Bone marrow (tissue), 2 donors: ENCODE results near the gene CNDP2.
"Not testable (repeated sequence)": the region's sequence is repeated elsewhere in the genome, so short reads cannot be mapped to it uniquely, and the experiment has no call there.

Experiments
- DNase-seq, 2 donors: peaks; one replicate each; lab custom pipeline; 2025; lab: John Stamatoyannopoulos, UW

The CNDP2 gene

GRCh38 chr18:74500372-74500771, 4.2 kb downstream of the CNDP2 start:
- DNase-seq = no peak

GRCh38 chr18:74500774-74501173, 4.6 kb downstream of the CNDP2 start:
- DNase-seq = not testable (repeated sequence)

GRCh38 chr18:74501386-74501785, 5.2 kb downstream of the CNDP2 start:
- no peak for DNase-seq

GRCh38 chr18:74503137-74503536, 7.0 kb downstream of the CNDP2 start:
- no peak for DNase-seq

- DNase-seq = no peak
Measured at GRCh38 chr18:74505776-74506175, 9.6 kb downstream of the CNDP2 start.

GRCh38 chr18:74506448-74507084, 10.4 kb downstream of the CNDP2 start:
- peak in 1 of 2 donors; percentile 18 for DNase-seq

- no peak for DNase-seq
Measured at GRCh38 chr18:74507097-74507881, 11.1 kb downstream of the CNDP2 start.

GRCh38 chr18:74507927-74508326, 11.8 kb downstream of the CNDP2 start:
- no peak for DNase-seq

GRCh38 chr18:74508366-74508765, 12.2 kb downstream of the CNDP2 start:
- DNase-seq = no peak

GRCh38 chr18:74508821-74509225, 12.7 kb downstream of the CNDP2 start:
- DNase-seq = no peak

GRCh38 chr18:74509856-74510769, 13.9 kb downstream of the CNDP2 start:
- no peak for DNase-seq

- DNase-seq = no peak
Measured at GRCh38 chr18:74510770-74511095, 14.6 kb downstream of the CNDP2 start.

- DNase-seq = no peak
Measured at GRCh38 chr18:74511823-74512222, 15.7 kb downstream of the CNDP2 start.

- DNase-seq = no peak
Measured at GRCh38 chr18:74512321-74513053, 16.3 kb downstream of the CNDP2 start.

- no peak for DNase-seq
Measured at GRCh38 chr18:74513149-74513882, 17.2 kb downstream of the CNDP2 start.

- no peak for DNase-seq
Measured at GRCh38 chr18:74513883-74514205, 17.7 kb downstream of the CNDP2 start.

- DNase-seq = no peak
Measured at GRCh38 chr18:74514860-74515495, 18.8 kb downstream of the CNDP2 start.

GRCh38 chr18:74515620-74516231, 19.6 kb downstream of the CNDP2 start:
- DNase-seq = no peak

- no peak for DNase-seq
Measured at GRCh38 chr18:74516271-74517235, 20.4 kb downstream of the CNDP2 start.
